B cell (primary cell): ENCODE results near the gene TRIM61. TPM values are rescaled to one million over a fixed set of nuclear protein-coding genes. Genes with fewer than 3 reads are reported as not detected.

Experiments used
- ATAC-seq: fragments of 200-7000 bp; cut with Tn5 transposase; one replicate; pipeline ENCODE4 v1.10.0; 2021; ENCODE audit warnings: low read depth, mild to moderate bottlenecking, moderate number of reproducible peaks, moderate library complexity
- CTCF ChIA-PET: fragments of 350-600 bp; sonication (Branson Sonifier 250); formaldehyde crosslinking; loops from one replicate; lab custom pipeline; 2021; ENCODE audit warnings: antibody characterized with exemption, inconsistent platforms; lab: Charles Lee
- POLR2A ChIA-PET: fragments of 350-600 bp; sonication (Branson Sonifier 250); formaldehyde crosslinking; loops from one replicate; lab custom pipeline; 2021; ENCODE audit warnings: antibody characterized with exemption; lab: Charles Lee
- DNase-seq: peaks from one replicate; pipeline ENCODE4 v3.0.0; 2013
- H2AFZ ChIP-seq: 2 replicates; pipeline ENCODE4 v1.6.1; 2012; ENCODE audit warnings: mild to moderate bottlenecking, low read depth, low read length; ENCODE audit not compliant: insufficient read depth, poor library complexity, severe bottlenecking
- H3K27ac ChIP-seq, 2 donors: 1 replicate in 1 of 2; 2 replicates in 1 of 2; pipeline ENCODE4 v1.5.1; 2012 to 2013; ENCODE audit warnings: low read length in 2 of 2, mild to moderate bottlenecking in 2 of 2, moderate library complexity in 1 of 2
- H3K27me3 ChIP-seq, 4 experiments: fragments of 200-600 bp in 1 of 4; sonication (generic) in 1 of 4; replicated peaks in 1 of 4; 1 replicate in 2 of 4; 2 replicates in 2 of 4; pipeline versions ENCODE4 v1.6.1 to v1.7.0; 2013 to 2016; ENCODE audit warnings: low read length in 3 of 4, mild to moderate bottlenecking in 2 of 4, mixed read lengths in 1 of 4, moderate library complexity in 1 of 4; ENCODE audit not compliant: insufficient read depth in 4 of 4, control insufficient read depth in 3 of 4; ENCODE audit errors: control extremely low read depth in 1 of 4
- H3K36me3 ChIP-seq, 2 experiments: replicated peaks in 1 of 2; 1 replicate in 1 of 2; 2 replicates in 1 of 2; pipeline versions ENCODE4 v1.6.1 to v1.7.1; 2013; ENCODE audit warnings: low read length in 1 of 2; ENCODE audit not compliant: insufficient read depth in 2 of 2, control insufficient read depth in 1 of 2; ENCODE audit errors: control extremely low read depth in 1 of 2, extremely low read depth in 1 of 2
- H3K4me1 ChIP-seq, 2 donors: fragments of 200-600 bp in 1 of 2; sonication (generic) in 1 of 2; 1 replicate in 1 of 2; 2 replicates in 1 of 2; pipeline versions ENCODE4 v1.5.1 to v1.6.1; 2013 to 2017; ENCODE audit warnings: low read length in 2 of 2; ENCODE audit not compliant: control insufficient read depth in 2 of 2, insufficient read depth in 2 of 2
- H3K4me2 ChIP-seq: replicated peaks from 2 replicates; pipeline ENCODE3; 2012; ENCODE audit warnings: mild to moderate bottlenecking, low read depth, low read length; ENCODE audit not compliant: poor library complexity, severe bottlenecking
- H3K4me3 ChIP-seq, 5 experiments: fragments of 200-600 bp in 1 of 5; sonication (generic) in 1 of 5; 1 replicate in 3 of 5; 2 replicates in 2 of 5; pipeline versions ENCODE4 v1.5.1 to v1.7.0; 2011 to 2016; ENCODE audit warnings: low read length in 4 of 5, mild to moderate bottlenecking in 4 of 5, low read depth in 2 of 5, control low read depth in 1 of 5, moderate library complexity in 1 of 5; ENCODE audit not compliant: insufficient read depth in 1 of 5; ENCODE audit errors: control extremely low read depth in 1 of 5, extremely low read depth in 1 of 5
- H3K79me2 ChIP-seq: fragments of 200-600 bp; sonication (generic); one replicate; pipeline ENCODE4 v1.6.0; 2016; ENCODE audit warnings: low read length; ENCODE audit not compliant: control insufficient read depth, insufficient read depth
- H3K9ac ChIP-seq: fragments of 200-600 bp; sonication (generic); 2 replicates; pipeline ENCODE4 v1.6.1; 2017; ENCODE audit warnings: mild to moderate bottlenecking, low read length, moderate library complexity
- H3K9me3 ChIP-seq, 3 donors: one replicate each; pipeline versions ENCODE4 v1.6.1 to v1.7.1; 2013; ENCODE audit warnings: low read length in 2 of 3; ENCODE audit not compliant: control insufficient read depth in 2 of 3, insufficient read depth in 1 of 3; ENCODE audit errors: control extremely low read depth in 1 of 3
- H4K20me1 ChIP-seq: 2 replicates; pipeline ENCODE4 v1.6.0; 2012; ENCODE audit warnings: mild to moderate bottlenecking, low read length; ENCODE audit not compliant: insufficient read depth, control insufficient read depth, poor library complexity, severe bottlenecking
- H3K27ac Mint-ChIP-seq: one replicate; pipeline ENCODE4 v1.8.0; 2021; ENCODE audit warnings: mixed read lengths
- H3K27me3 Mint-ChIP-seq: one replicate; pipeline ENCODE4 v1.8.0; 2021; ENCODE audit warnings: mixed read lengths
- H3K4me1 Mint-ChIP-seq: one replicate; pipeline ENCODE4 v1.8.0; 2021; ENCODE audit warnings: mixed read lengths
- H3K4me3 Mint-ChIP-seq: one replicate; pipeline ENCODE4 v1.8.0; 2021; ENCODE audit warnings: mixed read lengths
- H3K9me3 Mint-ChIP-seq: one replicate; pipeline ENCODE4 v1.8.0; 2022; ENCODE audit warnings: mixed read lengths; ENCODE audit not compliant: insufficient read depth
- CTCF ChIP-seq: fragments of 200-600 bp; IDR thresholded peaks from one replicate; pipeline ENCODE4 v1.8.0; 2022; ENCODE audit warnings: antibody characterized with exemption, mild to moderate bottlenecking
- EZH2 ChIP-seq: IDR thresholded peaks from 2 replicates; pipeline ENCODE4 v1.6.1; 2012; ENCODE audit warnings: borderline replicate concordance, low read depth, mild to moderate bottlenecking, moderate library complexity, low read length; ENCODE audit not compliant: insufficient read depth, poor library complexity, severe bottlenecking
- WGBS: methylation state at CpG from one replicate; pipeline ENCODE4 v1.1.5; 2013; ENCODE audit warnings: missing lambda C conversion rate; ENCODE audit not compliant: insufficient coverage; 5-methylcytosine and 5-hydroxymethylcytosine counted together
- intact Hi-C: fragments of 100-400 bp; cut with micrococcal nuclease; formaldehyde crosslinking; loops from one replicate; pipeline ENCODE4 v1.10.0; 2022
- polyA plus RNA-seq: library from polyadenylated mRNA; depleted of rRNA; stranded (reverse); fragments of >200 nt; gene quantifications from 2 replicates; pipeline ENCODE4 v1.2.3, GENCODE V29; 2012
- small RNA-seq: library from RNA; depleted of rRNA; stranded (forward); fragments of <200 nt; gene quantifications from one replicate; pipeline ENCODE3, GENCODE V24; 2012; ENCODE audit warnings: low replicate concordance, low read depth; ENCODE audit not compliant: insufficient read length
- total RNA-seq, 2 donors: library from RNA; stranded (reverse); fragments of 120-200 nt in 1 of 2; gene quantifications; 1 replicate in 1 of 2; 2 replicates in 1 of 2; pipeline versions ENCODE4 v1.2.3 to v1.2.4, GENCODE V29; 2013 to 2022

Gene TRIM61
- total and polyA plus RNA-seq, 2 donors (not counting 1 experiment from before 2014, with no cell fraction given), result 0.16 to 2.2 TPM

- peaks cover 3% of the 10 kb centered on the region for H3K9me3 Mint-ChIP-seq
- ChIA-PET CTCF (no interaction called here), POLR2A (no interaction called here)
- intact Hi-C loops, result no loop called here
- TF ChIP-seq EZH2 (no peak), CTCF (no peak)
- no CpG with 5 or more reads among the region's 3 CpGs for WGBS
- Histone ChIP-seq H3K4me1 (no peaks in the 10 kb centered on the region), H3K27me3 (no peaks in the 10 kb centered on the region), H3K79me2 (no peaks in the 10 kb centered on the region), H3K9ac (no peak overlapping the region), H3K4me2 (no peak overlapping the region), H3K27ac (no peak overlapping the region), H3K4me3 (no peak overlapping the region), H3K36me3 (no peaks in the 10 kb centered on the region), H4K20me1 (no peaks in the 10 kb centered on the region), H3K9me3 (peaks cover 0 to 6% (median 0%) of the 10 kb centered on the region in 3 donors), H2AFZ (no peak overlapping the region)
- ATAC-seq, result no peak
- no peak overlapping the region for H3K27ac Mint-ChIP-seq
- H3K27me3 Mint-ChIP-seq, result peaks cover 3% of the 10 kb centered on the region
- DNase-seq, result no peak
- no peaks in the 10 kb centered on the region for H3K4me1 Mint-ChIP-seq
- no peak overlapping the region for H3K4me3 Mint-ChIP-seq
These were observed 58.5 kb downstream of the TRIM61 start for GRCh38 chr4:164918956-164919355.

Small RNA genes lying within 50 kb of the gene (small RNA-seq; reads per million reads assigned to genes)
- gene AC106872.12, result not detected

Other genes with a start within 250 kb of the TRIM61 start
- not detected in 2 replicates for gene SMIM31, start 223.5 kb downstream of the TRIM61 start, total RNA-seq
- gene SMIM31, start 223.5 kb downstream of the TRIM61 start, polyA plus RNA-seq, result not detected in 2 replicates
- gene APELA, start 100.5 kb downstream of the TRIM61 start, total RNA-seq, result not detected in 2 replicates
- not detected in 2 replicates for gene APELA, start 100.5 kb downstream of the TRIM61 start, polyA plus RNA-seq
- not detected in 2 replicates for gene TRIM60, start 54.3 kb upstream of the TRIM61 start, total RNA-seq
- not detected in 2 replicates for gene TRIM60, start 54.3 kb upstream of the TRIM61 start, polyA plus RNA-seq
- not detected in 2 replicates for gene TRIM75, start 76.2 kb upstream of the TRIM61 start, total RNA-seq
- not detected in 2 replicates for gene TRIM75, start 76.2 kb upstream of the TRIM61 start, polyA plus RNA-seq
- gene TMEM192, start 135.2 kb upstream of the TRIM61 start, total RNA-seq, result 13.3 and 14.3 TPM in 2 replicates
- gene TMEM192, start 135.2 kb upstream of the TRIM61 start, polyA plus RNA-seq, result 7.7 and 9.3 TPM in 2 replicates
- gene KLHL2, start 229.9 kb upstream of the TRIM61 start, total RNA-seq, result 76.2 and 77.5 TPM in 2 replicates
- 7.8 and 16.8 TPM in 2 replicates for gene KLHL2, start 229.9 kb upstream of the TRIM61 start, polyA plus RNA-seq